ENCODE measurements around the gene DNAJB8.

Gene DNAJB8

GRCh38 chr3:128447561-128448013, 19.1 kb downstream of the DNAJB8 start:
- no peak for DNase-seq (ENCODE audit: low read depth, low spot score)

- no peak for DNase-seq (ENCODE audit: low read depth, low spot score)
These were observed 19.9 kb downstream of the DNAJB8 start for GRCh38 chr3:128446821-128447220.

GRCh38 chr3:128445357-128445756, 21.3 kb downstream of the DNAJB8 start:
- DNase-seq (ENCODE audit: low read depth, low spot score): no peak

GRCh38 chr3:128443771-128444170, 22.9 kb downstream of the DNAJB8 start:
- no peak for DNase-seq (ENCODE audit: low read depth, low spot score)

- no peak for DNase-seq (ENCODE audit: low read depth, low spot score)
These were observed 23.7 kb downstream of the DNAJB8 start for GRCh38 chr3:128442949-128443348.

GRCh38 chr3:128442070-128442469, 24.6 kb downstream of the DNAJB8 start:
- DNase-seq (ENCODE audit: low read depth, low spot score): no peak

- DNase-seq (ENCODE audit: low read depth, low spot score): no peak
These were observed 27.5 kb downstream of the DNAJB8 start for GRCh38 chr3:128439226-128439625.

GRCh38 chr3:128438488-128439072, 28.1 kb downstream of the DNAJB8 start:
- DNase-seq (ENCODE audit: low read depth, low spot score): no peak

GRCh38 chr3:128436214-128436613, 30.5 kb downstream of the DNAJB8 start:
- no peak for DNase-seq (ENCODE audit: low read depth, low spot score)

GRCh38 chr3:128435561-128435960, 31.1 kb downstream of the DNAJB8 start:
- DNase-seq (ENCODE audit: low read depth, low spot score): no peak

GRCh38 chr3:128435058-128435457, 31.6 kb downstream of the DNAJB8 start:
- DNase-seq (ENCODE audit: low read depth, low spot score): no peak

GRCh38 chr3:128434524-128434923, 32.2 kb downstream of the DNAJB8 start:
- no peak for DNase-seq (ENCODE audit: low read depth, low spot score)

GRCh38 chr3:128433837-128434165, 32.9 kb downstream of the DNAJB8 start:
- DNase-seq (ENCODE audit: low read depth, low spot score): no peak

- no peak for DNase-seq (ENCODE audit: low read depth, low spot score)
These were observed 33.5 kb downstream of the DNAJB8 start for GRCh38 chr3:128432971-128433836.

- DNase-seq (ENCODE audit: low read depth, low spot score): no peak
These were observed 34.3 kb downstream of the DNAJB8 start for GRCh38 chr3:128432301-128432970.

- DNase-seq (ENCODE audit: low read depth, low spot score): no peak
These were observed 34.8 kb downstream of the DNAJB8 start for GRCh38 chr3:128431803-128432300.

GRCh38 chr3:128430731-128431130, 36.0 kb downstream of the DNAJB8 start:
- DNase-seq (ENCODE audit: low read depth, low spot score): no peak

- no peak for DNase-seq (ENCODE audit: low read depth, low spot score)
These were observed 36.4 kb downstream of the DNAJB8 start for GRCh38 chr3:128430301-128430700.

- DNase-seq (ENCODE audit: low read depth, low spot score): no peak
These were observed 36.9 kb downstream of the DNAJB8 start for GRCh38 chr3:128429751-128430150.

GRCh38 chr3:128429275-128429674, 37.4 kb downstream of the DNAJB8 start:
- DNase-seq (ENCODE audit: low read depth, low spot score): no peak

- no peak for DNase-seq (ENCODE audit: low read depth, low spot score)
These were observed 38.5 kb downstream of the DNAJB8 start for GRCh38 chr3:128427872-128428822.
